Stimulated activated CD4-positive, alpha-beta T cell treated with anti-CD3 and anti-CD28 coated beads, Interleukin-12 subunit alpha, Interleukin-12 subunit beta, amount 100 ng/mL, for 48 hours (primary cell): Measurements from ENCODE around the gene SND1.

Source experiments
- DNase-seq, 3 donors: peaks; one replicate each; pipeline ENCODE4 v3.0.0-alpha.2; 2020; ENCODE audit warnings: low read depth in 2 of 3, low spot score in 1 of 3

SND1 gene

GRCh38 chr7:127858091-127858914, 206.3 kb downstream of the SND1 start:
- no peak for DNase-seq

- no peak for DNase-seq
Observed at GRCh38 chr7:127858915-127859189, 206.9 kb downstream of the SND1 start.

- DNase-seq = no peak
Observed at GRCh38 chr7:127859330-127859729, 207.3 kb downstream of the SND1 start.

- DNase-seq = no peak
Observed at GRCh38 chr7:127862525-127862924, 210.5 kb downstream of the SND1 start.

- DNase-seq = no peak
Observed at GRCh38 chr7:127863082-127863481, 211.1 kb downstream of the SND1 start.

GRCh38 chr7:127865466-127865865, 213.5 kb downstream of the SND1 start:
- DNase-seq = no peak

GRCh38 chr7:127870231-127870907, 218.4 kb downstream of the SND1 start:
- DNase-seq = no peak

- no peak for DNase-seq
Observed at GRCh38 chr7:127871226-127871625, 219.2 kb downstream of the SND1 start.

GRCh38 chr7:127872122-127872521, 220.1 kb downstream of the SND1 start:
- no peak for DNase-seq

- no peak for DNase-seq
Observed at GRCh38 chr7:127873151-127873550, 221.2 kb downstream of the SND1 start.

GRCh38 chr7:127873715-127874636, 222.0 kb downstream of the SND1 start:
- no peak for DNase-seq

GRCh38 chr7:127874951-127875608, 223.1 kb downstream of the SND1 start:
- no peak for DNase-seq

GRCh38 chr7:127876393-127876792, 224.4 kb downstream of the SND1 start:
- DNase-seq = no peak

- DNase-seq = no peak
Observed at GRCh38 chr7:127877951-127878350, 226.0 kb downstream of the SND1 start.

- no peak for DNase-seq
Observed at GRCh38 chr7:127878791-127879190, 226.8 kb downstream of the SND1 start.

- DNase-seq = no peak
Observed at GRCh38 chr7:127879436-127879835, 227.4 kb downstream of the SND1 start.

- no peak for DNase-seq
Observed at GRCh38 chr7:127879942-127880341, 227.9 kb downstream of the SND1 start.

- no peak for DNase-seq
Observed at GRCh38 chr7:127880454-127880853, 228.5 kb downstream of the SND1 start.

GRCh38 chr7:127881564-127881963, 229.6 kb downstream of the SND1 start:
- DNase-seq = no peak

- no peak for DNase-seq
Observed at GRCh38 chr7:127882313-127882920, 230.4 kb downstream of the SND1 start.

- no peak for DNase-seq
Observed at GRCh38 chr7:127884066-127884559, 232.1 kb downstream of the SND1 start.
